CD4-positive, alpha-beta T cell treated with Interferon gamma for 1 hour (primary cell): Measurements from ENCODE around the gene TANK.
"Not testable (repeated sequence)": the region's sequence is repeated elsewhere in the genome, so short reads cannot be mapped to it uniquely, and the experiment has no call there.

Experiments
- DNase-seq: peaks from one replicate; pipeline ENCODE4 v3.0.0-alpha.2; 2020

Gene TANK

DNA sequence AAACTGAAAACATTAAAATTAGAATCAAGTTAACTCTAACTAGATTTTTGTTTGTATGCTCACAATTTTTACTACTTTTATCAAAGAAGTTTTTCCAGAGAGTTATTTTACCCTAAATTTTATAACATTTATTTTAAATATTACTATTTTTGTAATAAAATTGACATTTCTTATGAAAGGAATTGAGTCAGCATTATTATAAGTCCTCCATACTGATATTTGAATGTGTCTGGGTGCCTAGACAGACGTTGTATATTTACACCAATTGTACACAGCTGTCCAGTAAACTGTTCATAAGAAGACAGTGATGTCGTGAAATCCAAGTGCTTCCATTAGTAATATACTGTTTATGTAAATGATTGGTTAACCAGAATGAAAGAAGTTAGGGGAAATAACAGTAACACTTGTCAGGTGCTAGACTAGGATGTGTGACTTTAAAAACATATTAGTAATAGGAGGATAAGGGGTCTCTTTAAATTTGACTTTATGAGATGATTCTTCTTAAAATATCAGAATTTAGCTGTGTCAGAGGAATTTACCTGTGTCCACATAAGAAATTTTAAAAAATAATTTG lies 73.7 kb downstream of the TANK start:
- DNase-seq: no peak

DNA sequence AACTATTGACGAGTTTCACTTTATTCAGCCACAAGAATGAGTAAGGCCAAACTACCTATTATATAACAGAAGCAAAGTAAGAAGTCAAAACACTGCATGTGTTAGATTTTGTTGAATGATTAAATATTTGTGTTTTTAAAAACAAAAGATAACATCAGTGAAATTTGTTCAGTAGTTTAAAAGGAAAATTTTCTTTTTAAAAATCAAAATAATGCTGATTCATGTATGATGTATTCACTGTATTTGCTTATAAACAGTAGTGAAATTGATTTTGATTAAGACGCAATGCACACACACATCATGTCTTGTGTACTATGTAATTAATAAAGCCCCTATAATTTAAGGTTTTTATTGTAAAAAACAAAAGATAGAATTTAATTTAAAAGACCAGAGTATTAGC lies 74.4 kb downstream of the TANK start:
- no peak for DNase-seq

DNA sequence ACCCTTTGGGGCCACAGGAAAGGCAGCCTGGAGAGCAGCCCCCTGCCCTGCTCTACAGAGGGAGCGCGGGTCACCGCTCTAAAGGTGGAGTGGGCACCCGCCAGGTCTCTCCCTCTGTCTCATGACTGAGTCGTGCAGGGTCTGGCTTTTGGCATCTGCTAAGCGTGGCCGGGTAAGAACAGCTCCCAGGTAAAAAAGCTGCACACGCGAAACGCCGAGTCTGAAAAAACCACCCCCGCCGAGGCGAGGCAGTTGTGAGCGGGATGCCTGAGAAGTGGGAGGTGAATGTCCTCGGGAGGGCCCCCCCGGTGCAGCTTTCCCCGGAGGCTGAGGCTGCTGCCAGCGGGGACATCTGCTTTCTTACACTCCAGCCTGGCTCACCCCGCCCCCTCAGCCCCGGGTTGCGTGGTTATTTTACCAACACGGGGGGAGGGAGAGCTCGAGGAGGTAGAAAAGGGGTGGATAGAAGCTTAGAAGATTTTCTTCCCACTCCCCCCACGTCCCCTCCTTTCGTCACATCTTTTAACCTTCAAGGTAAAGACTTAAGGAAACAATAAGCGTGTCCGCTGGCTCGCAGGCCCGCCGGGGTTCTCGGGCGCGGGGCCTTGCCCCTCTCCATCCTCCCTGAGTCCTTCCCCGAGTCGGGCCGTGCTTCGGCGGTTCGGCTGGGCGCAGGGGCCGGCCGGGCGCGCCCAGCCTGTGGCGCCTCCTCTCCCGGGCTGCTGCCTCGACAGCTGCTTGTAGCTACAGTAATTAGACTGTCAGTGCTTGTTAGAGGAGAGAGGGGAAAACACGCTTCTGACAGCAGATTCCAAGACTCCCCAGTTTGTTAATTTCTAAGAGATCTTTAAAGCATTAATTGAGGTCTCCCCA lies 77.4 kb downstream of the TANK start:
- no peak for DNase-seq

DNA sequence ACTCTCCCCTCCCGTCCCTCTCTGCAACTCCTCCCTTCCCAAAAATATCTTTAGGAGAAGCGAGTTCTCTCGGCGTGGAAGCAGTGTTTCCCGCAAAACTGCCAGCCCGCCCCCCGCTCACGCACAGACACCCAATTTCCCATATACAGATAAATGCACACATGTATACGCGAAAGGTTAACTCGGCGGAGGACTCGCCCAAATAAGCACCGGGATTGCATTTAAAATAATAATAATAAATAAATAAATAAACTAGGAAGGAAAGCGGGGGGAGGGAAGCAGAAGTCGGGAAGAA lies 78.0 kb downstream of the TANK start:
- DNase-seq: no peak

DNA sequence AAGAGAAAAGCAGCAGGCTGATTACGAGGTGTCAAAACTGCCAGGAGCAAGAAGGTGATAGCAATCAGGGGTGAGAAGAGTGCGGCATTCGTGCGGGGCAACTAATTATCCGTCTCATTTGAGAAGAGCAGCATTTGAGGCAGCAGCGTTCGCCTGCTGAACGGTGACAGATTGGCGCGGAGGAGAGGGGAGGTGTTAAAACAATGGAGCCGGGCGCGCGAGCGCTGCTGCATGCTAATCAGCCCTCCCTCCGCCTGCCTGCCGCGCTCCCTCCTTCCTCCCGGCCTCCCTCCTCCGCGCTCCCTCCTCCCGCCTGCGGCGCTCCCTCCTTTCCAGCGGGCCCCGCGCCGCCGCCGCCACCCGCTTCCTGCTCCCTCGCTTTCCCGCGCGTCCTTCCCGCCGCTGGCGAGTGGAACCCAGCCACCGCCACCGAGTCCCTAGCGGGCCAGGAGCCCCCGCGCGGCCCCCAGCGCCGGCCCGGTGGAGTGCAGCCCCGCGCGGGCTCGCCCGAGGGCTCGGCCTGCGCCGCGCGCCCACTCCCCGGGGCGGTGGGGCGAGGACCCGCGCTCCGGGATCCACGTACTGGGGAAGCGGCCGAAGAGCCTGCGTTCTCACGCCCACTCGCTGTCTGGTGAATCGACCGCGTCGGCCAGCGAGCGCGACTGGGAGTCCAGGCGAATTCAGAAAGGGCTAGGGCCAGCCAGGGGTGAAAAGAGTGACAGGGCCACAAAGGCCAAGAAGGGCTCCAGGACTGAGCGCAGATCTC lies 78.5 kb downstream of the TANK start:
- DNase-seq: peak; percentile 32

DNA sequence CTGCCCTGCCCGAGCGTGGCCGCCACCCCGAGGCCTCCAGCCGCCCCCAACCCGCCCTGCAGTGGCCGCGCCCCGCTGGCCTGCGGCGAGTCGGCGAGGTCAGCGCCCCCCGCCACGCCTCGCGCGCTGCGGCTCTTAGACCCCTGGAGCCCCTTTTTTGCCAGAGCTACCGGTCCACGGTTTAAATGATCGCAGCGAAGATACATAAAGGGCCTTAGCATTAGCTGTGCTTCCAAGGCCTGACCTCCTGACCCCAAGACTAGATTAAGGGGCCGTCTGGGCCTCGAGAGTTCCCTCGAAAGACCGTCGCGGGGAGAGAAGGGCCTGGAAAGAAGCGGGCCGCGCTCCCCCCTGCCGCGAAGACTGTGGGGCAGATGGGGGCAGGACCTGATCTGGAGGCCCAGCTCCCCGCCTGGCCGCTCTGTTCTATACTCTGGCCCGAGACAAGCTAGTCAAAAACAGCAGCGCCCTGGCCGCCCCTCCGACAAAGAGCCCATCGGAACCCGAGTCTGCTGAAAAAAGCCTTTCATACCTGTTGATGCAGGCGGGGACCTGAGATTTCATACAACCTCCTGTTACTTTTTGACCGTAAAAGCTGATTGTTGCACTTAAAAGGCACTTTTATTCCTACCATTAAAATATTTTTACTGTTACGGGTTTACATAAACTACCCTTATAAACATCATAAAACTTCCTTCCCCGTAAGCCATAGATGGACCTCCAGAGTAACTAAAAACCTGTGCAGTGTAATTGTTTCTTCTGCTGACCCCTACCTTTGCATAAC lies 79.3 kb downstream of the TANK start:
- DNase-seq: no peak

DNA sequence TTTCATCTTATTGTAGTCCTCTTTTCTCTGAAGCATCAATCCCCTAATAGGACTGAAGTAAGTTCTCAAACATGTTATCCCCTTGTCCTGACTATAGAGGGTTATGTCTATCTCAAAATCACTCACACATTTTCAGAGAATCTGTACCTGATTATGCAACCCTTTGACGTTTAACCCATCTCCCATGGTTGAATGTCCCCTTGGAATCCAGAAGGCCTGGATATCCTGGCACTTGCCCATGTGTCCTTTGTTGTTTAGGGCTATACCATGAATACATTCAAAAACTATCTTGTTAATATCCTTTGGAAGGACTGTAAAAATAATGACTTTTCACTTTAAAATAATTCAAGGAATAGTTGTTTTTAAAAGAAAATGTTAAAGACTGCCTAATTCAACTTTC lies 81.7 kb downstream of the TANK start:
- DNase-seq: no peak

DNA sequence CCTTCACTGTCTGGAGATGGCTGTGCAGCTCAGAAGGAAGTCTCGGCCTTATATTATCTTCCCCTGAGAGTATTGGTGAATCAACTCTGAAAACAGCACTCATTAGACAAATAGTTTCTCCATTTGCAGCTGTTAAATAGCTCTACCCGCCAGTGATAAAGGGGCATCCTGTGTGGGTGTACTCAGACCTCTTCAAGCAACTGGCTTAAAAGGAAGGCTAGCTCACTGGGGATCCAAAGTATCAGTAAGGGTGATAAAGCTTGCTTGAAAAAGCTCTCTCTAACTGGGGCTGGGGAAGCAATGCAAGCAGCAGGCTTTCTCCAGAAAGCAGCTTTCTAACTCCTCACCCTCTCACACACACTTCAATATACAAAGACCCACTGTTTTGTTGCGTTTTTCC lies 83.1 kb downstream of the TANK start:
- DNase-seq: no peak

DNA sequence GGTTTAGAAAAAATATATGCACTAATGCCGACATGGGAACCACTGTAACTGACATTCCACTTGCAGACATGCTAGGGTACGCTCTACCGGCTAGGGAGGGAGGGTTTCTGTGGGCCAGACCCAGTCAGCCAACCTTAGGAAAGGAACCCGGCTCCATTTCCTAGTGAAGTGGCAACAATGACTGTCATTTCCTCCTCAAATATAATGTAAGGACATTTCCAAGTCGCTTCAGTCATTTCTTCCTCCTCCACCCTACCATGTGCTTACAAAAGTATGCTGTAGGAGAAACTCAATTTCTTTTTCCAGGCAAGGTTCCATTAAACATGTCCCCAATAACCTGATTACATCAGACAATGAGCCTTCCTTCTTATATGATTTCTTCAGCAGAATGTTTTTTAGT lies 83.7 kb downstream of the TANK start:
- DNase-seq: no peak

DNA sequence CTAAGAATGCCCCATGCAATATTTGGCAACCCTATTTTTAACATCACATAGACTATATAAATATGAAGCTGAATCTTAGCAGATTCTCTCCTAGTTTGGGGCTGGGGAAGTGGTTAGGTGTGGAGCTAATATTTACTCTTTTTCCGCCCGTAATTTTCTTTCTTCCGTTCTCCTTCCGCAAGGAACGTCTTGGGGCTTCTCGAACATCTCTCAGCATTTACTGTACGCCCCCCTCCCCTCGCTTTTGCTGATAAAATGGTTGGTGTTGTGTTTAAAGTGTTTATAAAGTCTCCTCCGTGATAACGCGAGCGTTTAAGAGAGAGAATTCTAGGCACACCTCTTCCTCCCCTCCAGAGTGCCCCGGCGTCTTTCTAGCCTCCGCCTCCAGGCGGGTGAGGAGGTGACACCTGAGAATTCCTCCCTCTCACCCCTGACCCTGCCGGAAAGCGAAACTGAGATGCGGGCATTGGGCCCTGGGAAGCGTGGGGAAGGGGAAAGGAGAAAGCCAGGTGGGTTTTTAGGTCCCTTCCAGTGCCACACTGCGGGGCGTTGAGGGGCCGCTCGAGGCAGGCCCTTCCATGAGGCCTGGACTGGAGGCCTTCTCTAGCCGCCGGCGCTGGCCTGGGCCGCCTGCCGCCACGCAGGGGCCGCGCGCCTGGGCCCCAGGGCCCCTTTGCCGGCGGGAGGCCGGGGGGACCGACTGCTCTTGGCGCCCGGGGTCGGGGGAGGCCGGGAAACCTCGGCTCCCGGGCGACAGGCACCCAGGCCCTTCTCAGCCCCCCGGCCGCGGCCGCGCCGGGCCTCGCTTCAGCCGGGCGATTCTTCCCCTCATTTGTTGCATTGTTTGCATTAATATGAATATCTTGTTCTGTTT lies 84.4 kb downstream of the TANK start:
- DNase-seq: peak; percentile 78

DNA sequence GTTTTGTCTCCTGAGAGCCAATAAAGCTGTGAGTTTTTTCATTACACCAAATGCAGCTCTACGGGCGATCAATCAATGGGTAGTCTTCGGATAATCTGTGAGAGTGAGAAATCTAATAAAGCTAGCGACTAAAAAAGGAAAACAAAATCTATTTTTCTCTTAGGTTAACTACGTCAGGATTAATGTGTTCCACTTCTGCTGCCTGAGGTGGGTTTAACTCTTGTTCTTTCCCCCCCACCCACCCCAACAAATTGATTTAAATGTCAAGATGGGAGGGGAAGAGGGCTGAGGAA lies 85.0 kb downstream of the TANK start:
- no peak for DNase-seq

DNA sequence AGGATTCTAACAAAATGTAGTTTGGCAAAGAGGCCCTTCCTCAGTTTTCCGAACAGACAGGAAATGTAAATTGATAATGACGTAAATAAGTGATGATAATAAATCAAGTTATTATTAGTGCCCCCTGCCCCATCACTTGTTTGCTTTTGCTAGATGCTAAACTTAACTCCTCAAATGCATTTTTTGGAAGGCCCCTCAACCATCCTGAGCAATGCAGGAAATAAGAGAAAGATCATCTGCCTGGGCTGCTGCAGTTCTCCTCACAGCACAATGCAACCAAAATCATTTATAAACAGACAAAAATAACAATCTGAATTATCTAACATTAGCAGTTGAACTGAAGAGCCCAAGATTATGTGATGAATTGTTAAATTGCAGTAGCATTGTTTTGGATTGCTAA lies 85.4 kb downstream of the TANK start:
- no peak for DNase-seq

DNA sequence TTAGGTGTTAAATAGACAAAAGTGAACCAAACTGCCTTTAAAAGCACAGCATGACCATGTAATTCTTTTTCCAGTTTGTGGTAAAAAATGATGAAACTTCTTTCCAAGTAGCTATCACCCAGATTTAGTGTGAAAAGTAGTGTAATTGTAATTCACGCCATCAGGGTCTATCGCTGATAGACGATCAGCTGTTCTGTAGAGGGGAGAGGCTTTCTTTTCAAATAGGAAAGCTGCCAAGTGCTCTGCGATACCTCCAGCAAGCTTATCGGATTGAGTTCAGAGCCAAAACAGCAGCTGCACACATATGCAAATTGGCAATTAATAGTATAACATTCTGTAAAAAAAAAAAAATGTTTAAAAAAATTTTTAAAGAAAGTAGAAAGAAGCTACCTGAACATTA lies 86.1 kb downstream of the TANK start:
- no peak for DNase-seq

DNA sequence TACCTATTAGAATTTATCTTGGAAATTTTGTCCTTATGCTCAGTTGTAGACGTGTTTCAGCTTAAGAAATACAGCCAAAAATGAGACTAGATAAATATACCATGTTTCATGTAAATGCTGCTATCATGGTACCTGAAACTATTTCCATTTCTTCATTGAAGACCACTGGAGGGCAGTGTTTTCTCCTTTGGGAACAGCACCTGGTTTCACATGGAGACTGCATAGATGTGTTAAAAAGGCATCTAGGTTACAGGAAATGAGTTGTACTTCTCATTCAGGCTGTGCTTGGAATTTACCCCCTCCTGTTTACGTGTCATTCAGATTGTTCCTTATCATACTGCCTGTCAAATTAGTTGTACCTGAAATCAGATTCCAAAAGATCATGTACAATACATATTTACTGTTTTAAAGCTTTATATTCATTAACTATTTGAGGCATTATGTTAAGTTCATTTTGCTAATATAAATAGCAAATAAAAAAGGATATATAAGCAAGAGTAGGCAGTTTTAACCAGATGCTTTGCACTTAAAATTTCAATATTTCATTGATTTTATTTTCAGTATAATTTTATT lies 90.7 kb downstream of the TANK start:
- no peak for DNase-seq

DNA sequence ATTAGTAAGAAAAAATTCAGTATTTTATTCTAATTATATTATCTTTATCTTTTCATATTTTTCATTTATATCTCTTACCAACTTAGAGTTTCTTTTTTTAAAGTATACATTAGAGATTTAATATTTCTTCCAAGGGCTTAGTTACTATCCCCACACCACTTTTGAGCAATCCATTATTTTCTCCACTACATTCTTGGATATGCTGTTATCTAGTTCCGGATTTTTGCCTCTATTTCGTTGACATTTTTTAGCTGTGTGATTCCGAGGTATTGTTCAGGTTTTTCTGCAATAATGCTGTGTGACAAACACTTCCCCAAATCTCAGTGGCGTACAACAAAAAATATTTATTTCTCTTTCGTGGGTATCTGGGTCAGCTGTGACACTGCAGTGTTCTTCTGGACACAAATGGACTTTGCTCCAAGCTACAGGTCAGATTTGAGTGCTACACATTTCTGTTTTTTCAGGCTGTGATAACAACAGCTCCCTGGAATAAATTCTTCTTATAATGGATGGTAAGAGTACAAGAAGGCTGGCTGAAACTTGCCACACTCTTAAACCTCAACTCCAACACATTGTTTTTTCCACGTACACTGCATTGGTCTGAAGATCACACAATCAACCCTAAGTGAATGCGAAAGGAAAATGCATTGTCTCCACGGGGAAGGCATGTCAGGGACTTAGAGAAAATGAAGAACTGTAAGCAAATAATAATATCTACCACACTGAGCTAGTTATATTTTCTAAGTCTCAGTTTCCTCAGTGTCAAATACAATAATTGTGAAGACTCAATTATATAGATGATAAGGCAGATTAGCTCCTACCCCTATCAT lies 97.1 kb downstream of the TANK start:
- no peak for DNase-seq

DNA sequence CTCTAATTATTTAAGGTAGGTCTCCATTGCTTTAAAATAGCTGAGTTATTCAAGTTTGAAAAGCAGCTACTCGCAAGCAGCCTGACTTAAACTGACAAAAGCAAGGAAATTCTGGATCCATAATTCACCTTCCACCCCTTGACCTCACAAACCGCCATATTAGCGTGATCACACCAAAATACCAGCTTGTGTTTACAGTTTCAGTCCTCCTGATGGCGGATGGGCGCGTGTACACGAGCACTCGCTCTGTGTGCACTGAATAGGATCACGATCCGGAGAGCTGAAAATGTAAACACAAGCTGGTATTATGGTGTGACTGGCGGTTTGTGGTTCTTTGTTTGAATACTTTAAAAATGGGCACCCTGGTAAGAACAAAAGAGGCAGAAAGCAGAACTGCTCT lies 105.6 kb downstream of the TANK start:
- no peak for DNase-seq

DNA sequence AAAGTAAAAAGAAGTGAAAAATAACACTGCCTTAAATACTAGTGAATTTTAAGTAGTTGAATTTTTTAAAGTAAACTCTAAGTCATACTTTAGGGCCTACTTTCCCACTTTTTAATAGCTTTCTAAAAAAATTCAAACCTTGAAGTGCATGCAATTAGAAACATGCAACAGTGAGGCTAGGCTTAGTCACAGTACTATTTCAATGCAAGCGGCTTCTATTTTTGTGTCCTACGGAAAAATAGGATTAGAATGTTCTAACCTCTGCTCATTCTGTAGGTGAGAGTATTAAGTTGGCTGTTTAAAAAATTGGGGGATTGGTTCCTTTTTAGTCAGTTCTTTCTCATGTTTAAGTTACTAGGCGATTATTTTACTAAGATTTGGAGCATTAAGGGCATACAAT lies 108.9 kb downstream of the TANK start:
- no peak for DNase-seq

DNA sequence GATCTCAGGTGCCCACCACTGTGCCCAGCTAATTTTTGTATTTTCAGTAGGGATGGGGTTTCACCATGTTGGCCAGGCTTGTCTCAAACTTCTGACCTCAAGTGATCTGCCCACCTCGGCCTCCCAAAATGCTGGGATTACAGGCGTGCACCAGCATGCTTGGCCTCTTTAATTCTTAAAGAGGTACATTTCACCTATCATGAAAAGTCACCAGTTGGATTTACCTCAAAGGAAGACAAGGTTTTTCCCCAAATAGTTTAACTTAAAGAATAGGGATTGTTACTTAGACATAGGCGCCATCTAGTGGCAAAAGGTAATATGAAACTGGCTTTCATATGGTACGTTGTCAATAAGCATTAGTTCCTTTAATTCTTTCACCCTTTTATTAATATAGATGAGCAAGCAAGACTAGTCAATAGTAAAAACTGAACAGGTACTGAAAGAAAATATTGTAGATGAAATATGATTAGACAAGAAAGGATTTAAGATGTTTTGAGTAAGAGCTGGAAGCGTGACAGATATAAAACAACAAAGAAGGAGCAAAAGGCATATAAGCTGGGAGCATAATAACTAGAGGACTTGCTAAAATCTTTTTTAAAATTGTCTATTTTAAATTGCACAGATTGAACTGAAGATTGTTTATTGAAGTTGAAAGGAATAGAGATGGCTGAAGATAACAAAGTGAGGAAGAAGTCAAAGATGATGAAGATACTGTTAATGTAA lies 113.0 kb downstream of the TANK start:
- DNase-seq: no peak

DNA sequence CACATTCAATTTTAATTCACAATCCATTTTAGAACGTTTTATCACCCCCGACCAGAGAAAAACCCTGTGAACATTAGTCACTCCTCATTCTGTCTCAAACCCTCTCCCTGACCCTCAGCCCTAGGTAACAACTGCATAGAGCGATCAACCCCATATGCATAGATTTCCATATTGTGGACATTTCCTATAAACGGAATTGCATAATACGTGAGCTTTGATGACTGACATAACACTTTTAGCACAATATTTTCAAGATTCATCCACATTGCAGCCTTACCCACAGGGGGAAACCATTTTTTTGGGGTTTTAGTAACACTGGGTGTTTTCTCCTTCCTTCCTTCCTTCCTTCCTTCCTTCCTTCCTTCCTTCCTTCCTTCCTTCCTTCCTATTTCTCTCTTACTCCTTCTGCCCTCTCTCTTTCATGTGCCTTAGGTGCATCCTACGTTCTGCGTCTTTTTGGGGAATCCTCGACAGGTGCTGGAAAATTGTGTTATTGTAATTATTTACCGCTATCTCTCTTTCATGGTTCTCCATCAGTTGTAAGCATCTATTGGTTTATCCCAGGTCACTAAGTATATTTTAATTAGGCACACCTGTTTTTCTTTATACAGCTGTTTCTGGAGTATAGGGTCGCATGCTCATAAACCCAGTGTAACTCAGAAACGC lies 118.5 kb downstream of the TANK start:
- peak; percentile 6 for DNase-seq

DNA sequence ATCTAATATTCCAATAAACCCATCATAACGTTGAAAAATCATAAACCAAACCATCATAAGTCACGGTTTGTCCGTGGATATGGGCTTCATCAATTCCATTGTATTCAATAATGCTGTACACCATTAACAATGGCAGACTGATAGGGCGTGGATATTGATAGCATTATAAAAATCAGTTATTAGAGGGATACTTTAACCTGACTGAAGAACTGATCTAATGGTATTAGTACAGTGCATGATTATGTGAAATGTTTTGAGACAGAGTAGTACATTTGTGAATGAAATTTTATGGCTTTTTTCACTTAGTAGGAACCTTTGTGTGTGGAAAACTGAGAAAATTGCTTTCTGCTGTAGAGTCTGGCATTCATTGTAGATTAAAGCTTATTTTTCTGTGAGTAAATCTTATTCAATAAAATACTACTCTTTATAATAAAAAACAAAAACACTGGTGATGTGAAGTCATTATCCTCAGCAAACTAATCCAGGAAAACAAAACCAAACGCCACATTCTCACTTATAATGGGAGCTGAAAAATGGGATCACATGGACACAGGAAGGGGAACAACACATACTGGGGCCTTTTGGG lies 119.1 kb downstream of the TANK start:
- not testable (repeated sequence) for DNase-seq
